GM19324 (cell line): Measurements from ENCODE around the gene FZD2.
"Not testable (repeated sequence)": the region's sequence is repeated elsewhere in the genome, so short reads cannot be mapped to it uniquely, and the experiment has no call there.

ENCODE experiments used
- ATAC-seq: cut with Tn5 transposase; IDR thresholded peaks from one replicate; pipeline ENCODE4 v1.9.1; 2021; ENCODE audit warnings: mild to moderate bottlenecking, moderate library complexity; ENCODE audit not compliant: unreplicated experiment, low FRiP score

FZD2 gene

GRCh38 chr17:44572801-44573200, 15.5 kb downstream of the FZD2 start:
- ATAC-seq = no peak

DNA sequence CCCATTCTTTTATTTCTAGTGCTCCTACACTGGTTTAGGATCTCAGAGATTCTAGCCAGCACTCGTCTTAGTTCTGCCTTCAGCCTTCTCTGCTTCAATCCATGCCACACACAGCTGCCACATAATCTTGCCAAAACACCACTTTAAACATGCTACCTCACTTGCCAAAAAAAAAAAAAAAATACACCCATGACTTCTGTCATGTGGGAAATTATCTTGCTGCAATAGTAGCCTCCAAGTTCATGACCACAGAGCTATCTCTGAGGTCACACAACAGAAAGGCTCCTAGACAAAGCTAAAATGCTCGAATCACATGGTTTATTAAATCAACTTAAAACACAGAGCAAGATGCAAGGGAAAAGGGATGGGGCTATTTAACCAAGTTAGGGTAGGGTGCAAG, 18.1 kb downstream of the FZD2 start:
- no peak for ATAC-seq

- no peak for ATAC-seq
These were observed 21.7 kb downstream of the FZD2 start for GRCh38 chr17:44578947-44579346.

- no peak for ATAC-seq
These were observed 24.6 kb downstream of the FZD2 start for GRCh38 chr17:44581868-44582267.

DNA sequence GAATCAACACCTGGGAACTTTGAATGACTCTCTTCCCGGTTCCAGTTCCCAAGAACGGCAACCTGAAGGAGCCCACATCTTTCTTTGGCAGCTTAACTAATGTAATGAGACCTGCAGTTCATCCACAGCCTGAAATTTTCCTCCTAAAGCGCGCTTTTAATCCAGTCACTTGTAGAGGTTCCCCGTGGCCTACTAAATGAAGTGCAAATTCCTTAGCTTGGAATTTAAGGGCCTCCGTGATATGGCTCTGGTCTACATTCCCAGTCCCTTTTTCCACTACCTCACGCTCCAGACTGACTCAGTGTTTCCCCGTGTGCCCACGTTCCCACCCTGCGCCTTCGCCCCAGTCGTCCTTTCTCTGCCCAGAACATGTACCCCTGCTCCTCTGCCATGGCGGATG, 27.2 kb downstream of the FZD2 start:
- no peak for ATAC-seq

GRCh38 chr17:44585315-44585714, 28.0 kb downstream of the FZD2 start:
- ATAC-seq = no peak

- no peak for ATAC-seq
These were observed 30.1 kb downstream of the FZD2 start for GRCh38 chr17:44587339-44587738.

DNA sequence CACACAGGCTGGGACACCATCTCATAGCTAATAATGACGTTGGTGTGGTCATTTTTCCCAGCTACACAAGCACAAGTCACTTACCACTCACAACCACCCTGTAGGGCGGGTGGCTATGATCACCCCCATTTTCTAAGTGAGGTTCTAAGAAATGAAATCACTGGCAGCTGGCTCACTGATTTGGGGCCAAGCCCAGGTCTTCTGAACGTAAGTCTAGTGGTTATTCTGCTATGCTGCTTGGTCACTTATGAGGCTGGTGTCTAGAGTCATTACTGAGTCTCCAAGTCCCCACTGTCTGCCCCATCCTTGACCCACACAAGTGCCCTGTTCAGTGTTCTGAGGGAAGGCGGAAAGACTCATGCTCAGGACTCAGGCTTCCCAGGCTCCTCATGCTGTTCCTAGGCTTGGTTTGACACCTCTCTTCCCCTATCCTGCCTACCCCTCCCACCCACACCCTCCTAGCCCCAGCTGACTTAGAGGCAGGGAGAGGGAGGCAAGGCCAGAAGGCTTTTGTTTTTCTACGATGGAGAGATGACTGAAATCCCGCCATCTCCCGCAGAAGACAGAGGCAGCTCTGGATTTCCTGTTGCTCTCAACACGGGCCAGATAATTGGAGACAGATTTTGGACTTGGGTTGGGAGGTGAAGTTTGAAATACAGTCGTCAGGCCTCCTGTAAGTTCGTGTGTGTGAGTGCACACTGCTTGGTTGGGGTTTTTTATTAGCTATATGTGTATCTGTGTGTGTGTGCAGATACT, 32.2 kb downstream of the FZD2 start:
- ATAC-seq = no peak

- not testable (repeated sequence) for ATAC-seq
These were observed 32.8 kb downstream of the FZD2 start for GRCh38 chr17:44590072-44590462.

- not testable (repeated sequence) for ATAC-seq
These were observed 33.5 kb downstream of the FZD2 start for GRCh38 chr17:44590762-44591161.

DNA sequence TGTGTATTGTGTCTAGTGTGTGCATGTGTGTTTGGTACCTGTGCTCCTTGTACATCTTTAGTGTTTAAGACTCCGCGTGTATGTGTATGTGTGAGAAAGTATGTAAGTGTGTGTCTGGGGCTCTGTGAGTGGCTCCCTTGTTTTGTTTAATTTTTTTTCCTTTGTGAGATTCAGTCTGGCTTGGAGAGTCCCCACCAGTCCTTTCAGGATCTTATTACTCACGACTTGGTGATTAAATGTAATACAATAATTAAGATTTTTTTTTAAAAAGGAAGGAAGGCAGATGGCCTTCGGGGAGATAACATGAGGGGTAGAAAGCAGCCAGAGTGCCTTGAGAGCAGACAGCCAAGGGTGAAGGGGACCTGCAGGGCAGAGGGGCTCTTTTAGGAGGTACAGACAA, 33.9 kb downstream of the FZD2 start:
- no peak for ATAC-seq

- ATAC-seq = no peak
These were observed 35.9 kb downstream of the FZD2 start for GRCh38 chr17:44593156-44593555.

GRCh38 chr17:44595216-44595775, 38.0 kb downstream of the FZD2 start:
- no peak for ATAC-seq

DNA sequence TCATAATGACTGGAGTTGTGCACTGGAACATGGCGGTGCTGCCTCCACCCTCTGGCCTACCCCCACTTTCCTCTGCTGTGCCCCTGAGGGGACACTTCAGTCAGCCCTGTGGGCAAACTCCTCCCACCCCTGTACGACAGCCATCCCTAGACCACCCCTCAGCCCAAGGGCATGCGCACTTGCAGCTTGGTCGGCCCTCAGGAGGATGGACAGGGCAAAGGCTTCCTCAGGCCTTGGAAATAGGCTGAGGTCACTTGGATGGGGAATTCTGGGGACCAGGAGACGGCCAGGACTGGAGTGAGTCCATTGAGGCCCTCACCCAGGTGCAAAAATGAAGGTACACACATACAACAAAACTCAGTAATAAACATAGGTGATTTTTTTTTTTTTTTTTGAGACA, 41.0 kb downstream of the FZD2 start:
- no peak for ATAC-seq

GRCh38 chr17:44598932-44599297, 41.6 kb downstream of the FZD2 start:
- no peak for ATAC-seq

DNA sequence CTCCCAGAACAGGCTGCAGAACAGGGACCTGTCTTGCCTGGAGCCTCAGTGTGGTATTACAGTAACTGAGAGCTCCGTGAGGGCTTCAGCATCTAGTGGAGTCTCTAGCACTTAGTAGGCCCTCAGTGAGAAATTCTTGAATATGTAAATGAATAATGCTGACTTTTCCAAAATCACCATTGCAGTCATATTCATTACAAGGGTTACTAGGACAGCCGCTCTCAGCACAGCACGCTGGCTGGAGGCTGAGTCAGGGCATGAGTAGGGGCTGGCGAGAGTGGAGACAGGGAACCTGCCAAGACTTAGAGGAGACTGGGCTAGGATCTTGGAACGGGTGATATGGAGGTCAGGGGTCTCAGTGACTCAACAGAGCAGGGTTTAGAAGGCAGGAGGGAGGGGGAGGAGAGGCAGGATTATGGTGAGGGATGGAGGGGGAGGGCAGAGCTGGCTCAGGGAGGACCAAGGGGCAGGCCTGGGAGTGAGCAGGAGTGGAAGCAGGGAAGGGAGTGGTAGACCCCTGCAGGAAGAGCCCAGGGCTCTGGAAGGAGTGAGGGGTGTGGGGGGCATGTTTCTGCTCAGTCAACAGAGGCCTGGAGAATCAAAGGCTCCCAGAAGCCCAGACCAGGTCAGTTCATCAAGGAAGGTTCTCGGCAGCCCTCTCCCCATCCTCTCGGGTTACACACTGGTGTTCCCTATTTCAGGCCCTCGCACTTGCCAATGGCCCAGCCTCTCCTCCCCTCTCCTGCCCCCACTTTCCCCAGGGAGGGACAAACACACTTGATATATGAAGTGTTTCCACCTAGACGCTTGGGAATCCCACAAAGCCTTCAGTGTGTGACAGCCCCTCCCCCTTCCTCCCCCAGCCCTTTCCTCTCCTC, 42.3 kb downstream of the FZD2 start:
- ATAC-seq = no peak

DNA sequence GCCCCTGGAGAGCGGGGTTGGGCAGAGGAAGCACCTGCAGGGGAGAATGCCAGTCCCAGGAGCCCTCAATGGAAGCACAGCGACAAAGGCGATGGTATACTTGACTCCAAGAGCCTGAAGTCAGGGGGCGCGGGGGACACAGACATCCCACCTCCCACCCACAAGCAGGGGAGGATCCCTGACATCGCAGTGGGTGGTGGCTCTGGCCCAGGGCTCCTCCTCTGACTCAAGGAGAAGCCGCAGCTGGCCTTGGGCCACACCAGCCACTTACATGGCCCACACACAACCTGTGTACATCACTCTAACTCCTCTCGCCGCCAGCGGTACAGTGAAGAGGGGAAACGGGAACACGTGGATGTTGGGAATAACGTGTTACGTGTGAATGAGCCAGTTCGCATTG, 44.3 kb downstream of the FZD2 start:
- no peak for ATAC-seq

DNA sequence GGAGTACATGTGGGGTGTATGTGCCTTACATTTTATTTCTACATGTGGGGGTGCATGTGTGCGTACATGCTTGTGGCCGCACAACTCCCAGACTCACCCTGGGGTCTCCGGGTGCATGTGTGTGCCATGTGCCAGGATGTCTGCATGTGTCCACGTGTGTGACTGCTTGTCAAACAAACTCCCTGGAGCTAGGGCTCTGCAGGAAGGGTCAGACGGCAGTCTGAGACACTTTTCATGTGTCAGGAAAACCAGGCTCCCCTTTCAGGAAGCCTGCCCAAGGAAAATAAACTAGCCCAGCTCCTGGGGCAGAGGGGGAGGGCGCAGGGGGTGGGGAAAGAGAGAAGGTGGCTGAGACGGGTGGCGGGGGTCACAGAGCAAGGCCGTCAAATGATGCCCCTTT, 44.7 kb downstream of the FZD2 start:
- no peak for ATAC-seq

DNA sequence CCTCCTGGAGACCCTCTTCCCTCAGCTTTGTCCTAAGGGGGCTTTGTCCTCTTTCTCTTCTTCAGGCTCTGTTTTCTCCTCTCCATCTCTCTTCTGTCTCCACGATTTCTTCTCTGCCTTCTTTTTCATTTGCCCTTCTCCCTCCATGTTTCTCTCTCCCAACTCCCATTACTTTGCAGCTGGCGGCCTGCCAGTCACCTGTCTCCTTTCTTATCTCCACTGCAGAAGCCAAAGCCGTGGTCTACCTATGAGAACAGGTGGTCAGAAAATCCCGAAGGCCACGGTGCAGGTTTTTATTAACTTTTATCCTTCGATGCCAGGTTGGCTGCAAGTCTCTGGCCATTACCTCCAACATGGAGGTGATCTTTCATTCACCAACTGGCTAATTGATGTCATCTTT, 45.1 kb downstream of the FZD2 start:
- ATAC-seq = no peak

GRCh38 chr17:44602970-44603369, 45.7 kb downstream of the FZD2 start:
- ATAC-seq = no peak

DNA sequence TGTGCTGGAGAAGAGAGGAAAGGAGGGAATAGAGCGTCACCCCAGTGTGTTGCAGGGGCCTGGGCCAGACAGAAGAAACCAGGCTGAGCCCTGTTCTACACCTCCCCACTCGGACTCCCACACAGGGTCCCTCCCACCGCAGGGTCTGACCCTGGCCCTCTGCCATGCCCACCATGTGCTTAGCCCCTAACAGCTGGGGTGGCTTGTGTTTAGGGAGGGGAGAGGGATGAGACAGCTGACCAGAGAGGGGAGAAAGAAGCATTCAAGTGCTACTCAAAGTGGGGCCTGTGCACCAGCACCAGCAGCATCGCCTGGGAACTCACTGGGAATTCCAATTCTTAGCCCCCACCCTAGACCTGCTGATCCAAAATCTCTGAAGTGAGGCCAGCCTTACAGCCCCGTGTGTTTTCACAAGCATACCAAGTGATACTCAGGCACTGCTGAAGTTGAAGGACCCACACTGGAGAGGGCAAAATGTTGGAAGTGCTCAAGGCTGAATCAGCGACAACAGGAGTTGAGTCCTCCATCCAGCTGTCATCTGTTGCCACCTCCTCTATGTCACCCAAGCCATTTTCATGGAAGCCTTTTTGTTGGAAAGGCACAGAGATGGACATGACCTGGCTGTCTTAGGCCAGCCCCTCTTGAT, 47.0 kb downstream of the FZD2 start:
- no peak for ATAC-seq
